HG03571 (cell line): Measurements from ENCODE around the gene FEZF2.

Experiments
- ATAC-seq: cut with Tn5 transposase; IDR thresholded peaks from one replicate; pipeline ENCODE4 v1.9.1; 2021; ENCODE audit not compliant: unreplicated experiment

FEZF2 gene

GRCh38 chr3:62332835-62333244 lies 40.5 kb downstream of the FEZF2 start:
- ATAC-seq: no peak

GRCh38 chr3:62332017-62332416 lies 41.3 kb downstream of the FEZF2 start:
- ATAC-seq: no peak

GRCh38 chr3:62329971-62330370 lies 43.4 kb downstream of the FEZF2 start:
- no peak for ATAC-seq

GRCh38 chr3:62325896-62326295 lies 47.5 kb downstream of the FEZF2 start:
- no peak for ATAC-seq

- no peak for ATAC-seq
Measured at GRCh38 chr3:62323241-62323640, 50.1 kb downstream of the FEZF2 start.
